ENCODE data around the gene TTC39A.

TTC39A gene

DNA sequence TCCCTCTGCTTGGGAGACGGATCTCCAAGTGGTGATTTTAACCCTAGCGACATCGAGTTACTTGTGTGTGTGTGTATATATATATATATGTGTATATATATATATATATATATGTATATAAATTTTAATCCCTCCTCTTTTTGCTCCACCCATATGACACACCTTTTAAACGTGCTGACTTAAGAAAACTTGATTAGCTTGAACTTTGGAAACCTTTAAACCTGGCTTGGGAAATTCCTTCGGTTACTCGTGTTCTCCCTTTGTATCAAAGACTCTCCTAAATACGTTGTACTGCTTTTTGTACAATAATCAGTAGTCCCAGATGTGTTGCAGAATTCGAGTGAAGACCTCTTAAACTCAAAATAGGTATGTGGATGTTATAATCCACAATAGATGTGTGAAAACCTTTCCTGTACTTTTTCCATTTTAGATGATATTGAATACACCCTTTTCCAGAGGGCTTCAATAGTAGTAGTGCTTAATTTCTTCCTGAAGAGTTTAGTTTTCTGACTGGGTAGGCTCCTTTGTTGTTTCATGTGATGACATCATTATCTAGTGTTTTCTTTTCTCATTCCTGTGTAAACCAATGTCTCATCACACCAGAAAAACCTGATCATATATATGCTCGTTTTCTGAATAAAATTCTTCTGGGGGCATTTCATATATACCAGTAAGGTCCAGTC lies 92.9 kb downstream of the TTC39A start:
- Histone ChIP-seq H3K27ac (replicated peaks; ENCODE audit: low read length) (no peak overlapping the region), H2AK5ac (ENCODE audit: low read depth, low read length) (no peak overlapping the region)
- DNase-seq (ENCODE audit: low spot score), result no peak

More for the DNA sequence above, 92.9 kb downstream of the TTC39A start:
- no peak overlapping the region for H3K18ac ChIP-seq (ENCODE audit: low read length)
- H3K36me3 ChIP-seq (replicated peaks in 1 of 2; ENCODE audit: control insufficient read depth in 2 of 2, insufficient read depth in 2 of 2, low read length in 2 of 2), result no peaks in the 10 kb centered on the region
- no peak overlapping the region for H4K91ac ChIP-seq (ENCODE audit: low read depth, low read length, poor library complexity)
- H3K4me2 ChIP-seq (ENCODE audit: insufficient read depth, low read length, poor library complexity, severe bottlenecking), result peak overlapping the region; percentile 81
- no peak overlapping the region for H3K14ac ChIP-seq (ENCODE audit: low read length)
- peaks cover 5% of the 10 kb centered on the region for H3K79me1 ChIP-seq (ENCODE audit: low read depth, low read length)
- no CpG with 5 or more reads among the region's 9 CpGs for WGBS, 2 donors (ENCODE audit: extremely low coverage in 2 of 2, insufficient read length in 2 of 2, insufficient replicate concordance in 1 of 2)
- H3K4me1 ChIP-seq (ENCODE audit: control insufficient read depth in 2 of 2, insufficient read depth in 1 of 2, low read depth in 1 of 2, low read length in 2 of 2), result peaks cover 15 to 24% of the 10 kb centered on the region in 2 donors
- H3K23ac ChIP-seq (ENCODE audit: low read depth, low read length, poor library complexity), result no peak overlapping the region
- no peak overlapping the region for H2BK15ac ChIP-seq (ENCODE audit: low read length)
- no peak overlapping the region for H2BK120ac ChIP-seq (ENCODE audit: low read depth, low read length)
- no peak overlapping the region for H2BK5ac ChIP-seq (ENCODE audit: low read length)
- no peak overlapping the region for H2BK12ac ChIP-seq (ENCODE audit: low read length)
- no peak overlapping the region for H3K4ac ChIP-seq (ENCODE audit: low read length)
- H3K9ac ChIP-seq (ENCODE audit: low read depth, low read length, poor library complexity), result peak overlapping the region; percentile 97
- peak overlapping the region; percentile 89 for H2AFZ ChIP-seq (ENCODE audit: low read length)
- no peak overlapping the region for H4K8ac ChIP-seq (ENCODE audit: low read depth, low read length)
- no peaks in the 10 kb centered on the region for H3K9me3 ChIP-seq (replicated peaks in 1 of 2; ENCODE audit: control insufficient read depth in 2 of 2, insufficient read depth in 1 of 2, low read depth in 1 of 2, low read length in 2 of 2)
- peak overlapping the region; percentile 83 to 94 for H3K4me3 ChIP-seq (ENCODE audit: low read length in 2 of 2)
- no peaks in the 10 kb centered on the region for H3K27me3 ChIP-seq (ENCODE audit: control insufficient read depth in 3 of 3, insufficient read depth in 3 of 3, low read depth in 1 of 3, low read length in 3 of 3)

All from neuronal stem cell (in vitro differentiated cells).